ENCODE measurements around the gene RASL10A.
"Not testable (repeated sequence)": the region's sequence is repeated elsewhere in the genome, so short reads cannot be mapped to it uniquely, and the experiment has no call there.

Gene RASL10A, protein sequence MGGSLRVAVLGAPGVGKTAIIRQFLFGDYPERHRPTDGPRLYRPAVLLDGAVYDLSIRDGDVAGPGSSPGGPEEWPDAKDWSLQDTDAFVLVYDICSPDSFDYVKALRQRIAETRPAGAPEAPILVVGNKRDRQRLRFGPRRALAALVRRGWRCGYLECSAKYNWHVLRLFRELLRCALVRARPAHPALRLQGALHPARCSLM

DNA sequence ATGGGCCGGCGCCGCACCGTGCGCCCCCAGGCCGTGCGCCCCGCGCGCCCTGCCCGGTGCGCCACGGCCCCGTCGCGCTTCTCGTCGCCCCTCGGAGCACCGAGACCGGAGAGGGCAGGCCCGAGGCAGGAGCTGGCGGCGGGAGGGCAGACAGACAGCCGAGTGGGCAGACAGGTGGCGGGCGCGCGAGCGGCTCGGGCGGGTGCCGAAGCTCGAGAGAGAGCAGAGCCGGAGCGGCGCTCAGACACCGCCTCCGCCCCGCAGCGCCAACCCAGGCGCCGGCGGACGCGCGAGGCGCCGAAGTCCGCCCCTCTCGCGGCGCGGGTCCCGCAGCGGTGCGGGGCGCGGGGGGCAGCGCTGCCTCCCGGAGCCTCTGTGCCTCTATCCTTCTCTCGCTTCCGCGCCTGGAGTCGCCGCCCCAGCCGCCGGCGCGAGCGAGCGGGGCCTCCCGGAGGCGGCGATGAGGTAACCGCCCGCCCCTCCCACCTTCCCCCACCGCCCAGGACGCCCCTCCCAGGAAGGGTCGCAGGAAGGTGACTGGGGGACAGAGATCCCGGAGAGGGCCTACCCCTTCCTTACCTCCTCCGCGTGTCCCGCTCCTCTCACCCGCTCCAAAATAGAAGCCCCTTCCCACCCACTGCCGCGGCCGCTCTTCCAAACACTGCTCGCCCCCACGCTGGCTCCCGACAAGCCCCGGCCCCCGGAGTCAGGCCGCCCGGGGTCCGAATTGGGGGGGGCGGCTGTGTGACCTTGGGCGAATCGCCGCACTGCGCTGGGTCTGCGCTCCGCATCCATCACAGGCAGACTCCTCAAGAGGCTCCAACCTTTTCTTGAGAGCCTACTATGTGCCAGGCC lies at the start of gene RASL10A:
TSS of gene RASL10A (minus strand) at position 412 of the 855 bp plus-strand sequence. CDS start 451 bp downstream, outside the sequence.
- DNase-seq, result no peak

DNA sequence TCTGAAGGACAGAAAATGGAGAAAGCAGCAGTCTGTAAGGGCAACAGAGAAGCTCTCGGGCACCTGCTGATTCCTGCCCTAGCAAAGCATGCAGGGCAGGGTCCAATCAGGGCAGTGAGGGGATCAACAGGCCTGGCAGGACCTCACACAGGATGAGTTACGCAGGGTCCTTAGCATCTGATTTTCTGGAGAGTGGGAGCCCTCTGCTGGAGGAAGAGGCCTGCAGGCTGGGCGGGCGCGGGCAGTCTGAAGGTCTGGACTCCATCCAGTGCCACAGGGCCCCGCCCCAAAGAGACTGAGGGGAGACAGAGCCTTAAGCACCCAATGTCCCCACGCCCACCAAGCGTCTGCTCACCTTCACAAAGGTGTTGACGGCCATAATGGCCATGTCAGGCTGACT lies 44.0 kb upstream of the RASL10A start:
- no peak for DNase-seq

DNA sequence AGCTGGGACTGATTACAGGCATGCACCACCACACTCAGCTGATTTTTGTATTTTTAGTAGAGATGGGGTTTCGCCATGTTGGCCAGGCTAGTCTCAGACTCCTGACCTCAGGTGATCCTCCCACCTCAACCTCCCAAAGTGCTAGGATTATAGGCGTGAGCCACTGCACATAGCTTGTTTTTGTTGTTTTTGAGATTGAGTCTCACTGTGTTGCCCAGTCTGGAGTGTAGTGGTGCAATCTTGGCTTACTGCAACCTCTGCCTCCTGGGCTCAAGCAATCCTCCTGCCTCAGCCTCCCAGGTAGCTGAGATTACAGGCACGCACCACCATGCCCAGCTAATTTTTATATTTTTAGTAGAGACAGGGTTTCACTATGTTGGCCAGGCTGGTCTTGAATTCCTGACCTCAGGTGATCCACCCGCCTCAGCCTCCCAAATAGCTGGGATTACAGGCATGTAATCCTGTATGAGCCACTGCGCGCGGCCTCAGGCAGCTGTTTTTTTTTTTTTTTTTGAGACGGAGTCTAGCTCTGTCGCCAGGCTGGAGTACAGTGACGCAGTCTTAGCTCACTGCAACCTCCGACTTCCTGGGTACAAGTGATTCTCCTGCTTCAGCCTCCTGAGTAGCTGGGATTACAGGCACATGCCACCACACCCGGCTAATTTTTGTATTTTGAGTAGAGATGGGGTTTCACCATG lies 41.8 kb upstream of the RASL10A start:
- DNase-seq, result not testable (repeated sequence)

DNA sequence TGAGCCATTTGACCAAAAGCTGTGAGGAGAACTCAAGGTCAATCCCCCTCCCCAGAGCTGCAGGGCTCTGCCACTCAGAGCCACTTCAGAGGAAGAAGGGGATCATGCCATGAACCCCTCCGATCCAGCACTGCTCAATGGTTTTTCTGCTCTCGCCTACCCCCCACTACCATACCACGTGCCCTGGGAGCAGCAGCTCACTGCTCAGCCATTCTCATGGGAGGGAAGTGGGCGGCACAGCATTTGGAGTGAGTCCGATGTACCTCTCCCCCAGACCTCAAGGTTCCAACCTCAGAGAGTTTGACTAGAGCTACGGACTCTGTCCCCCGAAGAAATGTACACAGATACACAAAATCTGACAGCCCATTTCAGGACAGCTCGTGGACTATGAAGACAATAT lies 38.4 kb upstream of the RASL10A start:
- no peak for DNase-seq

GRCh38 chr22:29353286-29353685 lies 37.8 kb upstream of the RASL10A start:
- no peak for DNase-seq

GRCh38 chr22:29352778-29353177 lies 37.3 kb upstream of the RASL10A start:
- no peak for DNase-seq

DNA sequence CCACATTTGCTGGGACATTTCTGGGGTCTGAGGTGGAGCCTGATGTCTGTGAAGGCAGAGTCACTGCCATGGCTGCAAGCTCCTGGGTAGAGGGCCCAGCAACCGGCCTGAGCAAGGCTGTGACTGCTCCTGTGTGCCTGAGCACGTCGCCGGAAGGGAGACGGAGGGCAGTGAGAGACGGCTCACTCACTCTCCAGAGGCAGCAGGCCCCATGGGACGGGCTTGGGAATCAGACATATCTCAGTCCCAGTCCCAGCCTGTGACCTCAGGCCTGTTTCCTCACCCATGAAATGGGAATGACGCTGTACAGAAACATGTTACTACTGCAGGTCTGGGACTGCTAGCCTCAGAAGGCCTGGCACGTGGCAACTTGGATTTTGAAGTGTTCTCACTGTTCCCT lies 36.4 kb upstream of the RASL10A start:
- DNase-seq, result no peak

DNA sequence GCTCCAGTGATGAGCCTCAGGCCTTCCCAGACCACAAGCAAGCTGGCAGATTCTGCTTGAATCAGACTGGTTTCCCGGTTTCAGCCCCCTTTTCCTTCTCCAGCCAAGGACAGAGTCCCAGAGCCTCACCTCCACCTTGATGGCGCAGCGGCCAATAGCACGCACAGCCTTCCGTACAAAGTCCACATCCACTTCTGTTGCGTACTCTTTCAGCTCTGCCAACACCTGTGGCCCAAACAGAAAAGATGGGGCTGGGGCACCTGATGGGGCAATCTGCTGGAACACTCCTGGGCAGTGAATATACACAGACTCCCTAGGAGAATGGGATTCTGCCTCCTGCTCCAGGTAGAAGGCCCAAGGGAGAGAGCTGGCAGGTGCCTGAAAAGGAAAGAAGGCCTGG lies 35.5 kb upstream of the RASL10A start:
- DNase-seq, result no peak

- DNase-seq, result no peak
Observed at GRCh38 chr22:29348956-29349355, 33.5 kb upstream of the RASL10A start.

- DNase-seq, result no peak
Observed at GRCh38 chr22:29348041-29348440, 32.5 kb upstream of the RASL10A start.

DNA sequence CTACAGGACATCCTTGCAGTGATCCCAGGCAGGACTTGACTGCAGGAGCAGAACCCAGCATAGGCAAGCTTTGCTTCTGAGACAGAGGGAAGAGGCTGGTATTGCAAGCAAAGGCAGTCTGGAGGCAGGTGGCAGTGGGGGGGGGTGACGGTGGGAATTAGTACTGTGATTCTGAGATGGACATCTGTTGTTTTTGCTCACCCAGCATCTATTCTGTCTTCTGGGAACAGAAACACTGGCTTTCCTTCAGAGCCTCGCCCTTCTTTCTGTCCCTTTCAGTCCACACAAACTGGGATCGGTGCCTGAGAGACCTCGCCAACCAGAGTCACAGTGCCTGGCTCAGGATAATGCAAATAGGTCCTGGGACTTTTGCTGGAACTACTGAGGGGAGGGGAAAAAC lies 31.2 kb upstream of the RASL10A start:
- DNase-seq, result no peak

- DNase-seq, result no peak
Observed at GRCh38 chr22:29345932-29346331, 30.4 kb upstream of the RASL10A start.

DNA sequence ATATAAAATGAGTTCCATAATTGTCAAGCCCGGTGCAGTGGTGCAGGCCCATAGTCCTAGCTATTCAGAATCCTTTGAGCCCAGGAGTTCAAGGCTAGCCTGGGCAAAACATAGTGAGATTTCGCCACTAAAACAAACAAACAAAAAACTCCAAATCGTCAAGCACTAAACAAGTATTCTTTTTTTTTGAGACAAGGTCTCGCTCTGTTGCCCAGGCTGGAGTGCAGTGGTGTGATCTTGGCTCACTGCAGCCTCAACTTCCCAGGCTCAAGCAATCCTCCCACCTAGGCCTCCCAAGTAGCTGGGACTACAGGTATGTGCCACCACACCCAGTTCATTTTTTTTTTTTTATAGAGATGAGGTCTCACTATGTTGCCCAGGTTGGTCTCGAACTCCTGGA lies 29.4 kb upstream of the RASL10A start:
- DNase-seq, result not testable (repeated sequence)

GRCh38 chr22:29344137-29344536 lies 28.6 kb upstream of the RASL10A start:
- DNase-seq, result no peak

- DNase-seq, result no peak
Observed at GRCh38 chr22:29343313-29343805, 27.9 kb upstream of the RASL10A start.

GRCh38 chr22:29342577-29343312 lies 27.2 kb upstream of the RASL10A start:
- DNase-seq, result no peak

DNA sequence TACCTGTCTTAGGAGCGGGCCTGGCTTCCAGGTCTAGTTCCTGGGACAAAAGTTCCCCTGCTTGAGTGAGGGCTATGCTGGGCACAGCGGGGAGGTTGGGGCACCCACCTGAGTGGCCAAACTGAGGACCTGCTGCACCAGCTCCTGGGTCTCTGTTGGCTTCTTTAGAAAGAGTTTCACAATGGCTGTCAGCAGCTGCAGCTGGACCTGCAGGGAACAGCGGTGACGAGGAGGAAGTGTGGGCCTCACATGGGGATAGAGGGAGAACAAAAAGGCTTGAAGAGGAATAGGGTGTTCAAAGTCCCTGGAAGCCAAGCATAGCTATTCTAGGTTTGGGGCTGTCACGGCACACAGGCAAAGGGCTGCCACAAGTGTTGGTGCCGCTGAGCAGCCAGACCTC lies 26.7 kb upstream of the RASL10A start:
- no peak for DNase-seq

GRCh38 chr22:29341849-29342127 lies 26.3 kb upstream of the RASL10A start:
- no peak for DNase-seq

DNA sequence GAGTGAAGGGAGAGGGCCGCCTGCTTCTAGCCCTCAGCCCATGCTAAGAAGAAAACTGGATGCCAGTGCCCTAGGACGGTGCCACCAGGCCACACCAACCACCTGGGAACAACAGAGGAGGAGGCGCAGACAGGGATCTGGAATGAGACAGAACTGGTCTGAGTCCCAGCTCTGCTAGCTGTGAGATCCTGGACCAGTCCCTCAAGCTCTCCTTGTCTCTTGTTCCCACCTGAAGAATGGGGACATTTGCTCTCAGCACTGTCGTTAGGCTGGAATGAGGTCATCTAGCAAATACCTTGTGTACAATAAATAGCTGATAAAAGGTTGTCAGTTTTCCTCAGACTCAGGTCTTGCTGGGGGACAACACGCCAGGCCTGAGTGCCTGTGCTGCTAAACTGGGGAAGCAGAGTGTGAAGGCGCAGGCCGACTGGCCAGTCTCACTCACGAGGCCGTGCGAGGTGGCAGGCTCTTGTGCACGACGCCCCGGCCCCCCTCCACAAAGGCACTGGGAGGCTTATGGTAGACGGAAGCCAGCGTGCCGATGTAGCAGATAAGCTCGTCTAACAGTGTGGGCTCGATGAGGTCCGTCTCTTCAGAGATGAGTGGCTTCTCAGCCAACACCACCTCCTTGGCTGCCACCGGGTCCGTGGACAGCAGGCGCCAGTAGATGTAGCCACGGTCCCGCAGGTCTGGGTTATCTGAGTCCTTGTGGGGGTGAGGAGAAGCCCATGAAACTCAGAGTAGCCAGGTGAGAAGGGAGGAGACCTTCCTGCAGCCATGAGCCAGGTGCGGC lies 25.8 kb upstream of the RASL10A start:
- DNase-seq, result no peak

DNA sequence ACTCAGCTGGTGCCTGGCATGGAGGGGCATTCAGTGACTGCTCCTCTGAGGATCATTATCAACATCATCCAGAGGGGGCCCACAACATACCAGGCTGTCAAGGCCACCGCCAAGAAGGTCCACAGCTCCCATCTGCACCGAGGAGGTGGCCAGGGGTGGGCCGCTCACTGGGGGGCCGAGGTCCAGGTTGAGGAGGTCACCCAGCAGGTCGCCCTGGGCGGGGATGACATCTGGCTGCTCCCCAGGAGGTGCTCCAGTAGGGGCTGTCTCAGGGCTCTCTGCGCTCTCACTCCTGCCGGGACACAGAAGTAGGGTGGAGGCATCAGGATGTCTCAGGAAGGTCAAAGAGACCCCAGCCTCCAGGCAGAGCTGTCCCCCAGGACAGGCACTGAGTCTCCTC lies 25.1 kb upstream of the RASL10A start:
- no peak for DNase-seq

DNA sequence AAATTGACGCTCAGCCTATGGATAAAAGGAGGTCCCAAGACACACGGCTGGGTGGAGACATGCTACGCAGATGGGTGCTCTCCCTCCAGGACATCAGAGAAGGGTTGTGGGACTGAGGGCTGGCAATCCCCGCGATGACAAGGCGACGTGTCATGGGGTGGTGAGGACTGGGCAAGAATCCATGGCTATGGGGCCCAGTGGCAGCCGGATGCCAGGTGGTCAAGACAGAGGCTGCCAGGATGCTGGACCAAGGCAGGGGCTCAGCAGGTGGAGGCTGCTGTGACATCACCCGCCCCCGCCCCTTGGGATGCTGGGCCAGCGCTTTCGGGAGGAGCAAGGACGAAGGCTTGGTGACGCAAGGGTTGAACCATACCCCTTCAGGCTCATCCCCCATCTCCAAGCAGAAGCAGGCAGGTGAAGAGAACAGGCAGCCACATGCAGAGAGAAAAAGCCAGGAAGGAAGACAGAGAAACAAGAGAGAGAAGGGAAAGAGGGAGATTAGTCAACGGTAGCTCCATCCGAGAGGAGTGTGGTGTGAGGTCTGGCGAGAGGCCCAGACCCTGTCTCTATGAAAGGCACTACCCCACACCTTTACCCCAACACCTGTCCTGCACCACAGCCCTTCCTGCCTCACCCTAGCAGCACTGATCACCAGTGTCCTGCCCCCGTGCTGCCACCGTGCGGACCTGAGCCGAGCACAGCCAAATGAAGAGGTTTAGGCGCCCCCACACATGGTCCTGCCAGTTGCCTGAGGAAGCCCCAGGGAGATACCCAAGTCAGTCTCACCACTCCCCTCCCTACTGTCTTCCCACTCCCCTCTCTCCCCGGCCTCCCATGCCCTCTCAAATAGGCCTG lies 24.1 kb upstream of the RASL10A start:
- no peak for DNase-seq

Measured in GOT3 (cell line).